Measurements from ENCODE around the gene SCP2. TPM values are rescaled to one million over a fixed set of nuclear protein-coding genes. Genes with fewer than 3 reads are reported as not detected.

SCP2 gene
- total RNA-seq, 1 experiment from 2014 or later, result 53.8 TPM

GRCh38 chr1:53094533-53094919 lies 167.4 kb downstream of the SCP2 start:
- CTCF ChIA-PET, result interaction anchor here (0.7 kb wide), 1 partner anchor 1300 kb away, joined by 3 read pairs; no protein-coding TSS in a partner anchor
- no peak overlapping the region for H3K4me3 Mint-ChIP-seq (ENCODE audit: unreplicated experiment)

More at GRCh38 chr1:53094533-53094919, 167.4 kb downstream of the SCP2 start:
- Mint-ChIP-seq H3K9me3 (ENCODE audit: unreplicated experiment) (no peaks in the 10 kb centered on the region), H3K4me1 (ENCODE audit: insufficient read depth, unreplicated experiment) (no peaks in the 10 kb centered on the region), H3K27me3 (ENCODE audit: insufficient read depth, unreplicated experiment) (no peaks in the 10 kb centered on the region), H3K36me3 (ENCODE audit: insufficient read depth, unreplicated experiment) (no peaks in the 10 kb centered on the region), H3K27ac (ENCODE audit: low read depth, unreplicated experiment) (no peak overlapping the region)
- intact Hi-C loops (cut with micrococcal nuclease), result no loop called here
- POLR2A ChIA-PET, result no interaction called here
- no peak for TF ChIP-seq CTCF (IDR thresholded peaks at IDR 0.05; ENCODE audit: unreplicated experiment)
- DNase-seq (ENCODE audit: unreplicated experiment), result no peak
- BruUV-seq (replicated peaks), result no TSS peak

Small RNAs within 50 kb of the gene (microRNA-seq; reads per million reads assigned to microRNA genes)
- gene MIR1273F (not detected), gene MIR1273G (not detected), gene MIR5095 (not detected)

Other genes starting within 250 kb of the SCP2 start
- 28.0 and 38.9 TPM in 2 replicates for gene COA7, start 228.9 kb upstream of the SCP2 start, total RNA-seq (2022)
- gene ZYG11B, start 200.8 kb upstream of the SCP2 start, total RNA-seq (2022), result 16.2 and 18.6 TPM in 2 replicates
- gene ZYG11A, start 84.5 kb upstream of the SCP2 start, total RNA-seq (2022), result not detected in 2 replicates
- 106 and 129 TPM in 2 replicates for gene ECHDC2, start 5.5 kb upstream of the SCP2 start, total RNA-seq (2022)
- gene PODN, start 134.9 kb downstream of the SCP2 start, total RNA-seq (2022), result not detected in 2 replicates
- gene SLC1A7, start 215.4 kb downstream of the SCP2 start, total RNA-seq (2022), result not detected in 2 replicates

All from MCF 10A (cell line).